ENCODE measurements around the gene STX18.

Gene STX18

DNA sequence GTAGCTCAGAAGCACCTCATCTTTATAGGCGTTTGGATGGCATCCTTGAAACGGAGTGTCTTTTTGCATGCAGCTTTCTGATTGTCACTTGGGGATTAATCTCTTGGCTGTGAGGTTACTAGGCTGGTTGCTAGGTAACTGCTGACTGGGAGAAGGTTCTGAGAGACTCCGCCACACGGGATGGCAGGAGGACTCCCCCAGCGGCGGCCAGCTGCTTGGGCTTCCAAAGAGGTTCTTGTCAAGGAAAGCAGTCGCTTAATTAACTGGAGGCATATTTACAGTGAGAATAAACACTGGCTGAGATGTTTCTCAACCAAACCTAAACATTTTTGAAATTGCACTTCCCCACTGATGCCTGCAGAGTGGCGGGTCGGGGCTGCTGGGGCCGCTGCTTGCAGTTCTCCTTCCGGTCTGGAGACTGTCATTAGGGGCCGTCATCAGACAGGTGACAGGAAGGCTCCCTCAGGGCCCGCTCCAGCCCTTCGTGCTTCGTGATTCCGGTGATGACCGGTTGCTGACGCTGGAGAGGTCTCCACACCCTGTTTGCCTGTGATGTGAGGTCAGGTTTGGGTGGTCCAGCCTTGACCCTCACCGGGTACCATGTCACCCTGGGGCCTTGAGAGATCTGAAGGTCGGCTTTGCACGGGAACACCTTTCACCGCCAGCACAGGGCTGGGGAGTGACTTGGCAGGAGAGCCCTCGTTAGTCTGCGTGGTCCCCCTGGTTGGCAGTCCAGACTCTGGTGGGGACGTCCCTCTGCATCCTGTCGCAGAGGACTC is 145.8 kb downstream of the STX18 start:
- DNase-seq: peak; percentile 91

DNA sequence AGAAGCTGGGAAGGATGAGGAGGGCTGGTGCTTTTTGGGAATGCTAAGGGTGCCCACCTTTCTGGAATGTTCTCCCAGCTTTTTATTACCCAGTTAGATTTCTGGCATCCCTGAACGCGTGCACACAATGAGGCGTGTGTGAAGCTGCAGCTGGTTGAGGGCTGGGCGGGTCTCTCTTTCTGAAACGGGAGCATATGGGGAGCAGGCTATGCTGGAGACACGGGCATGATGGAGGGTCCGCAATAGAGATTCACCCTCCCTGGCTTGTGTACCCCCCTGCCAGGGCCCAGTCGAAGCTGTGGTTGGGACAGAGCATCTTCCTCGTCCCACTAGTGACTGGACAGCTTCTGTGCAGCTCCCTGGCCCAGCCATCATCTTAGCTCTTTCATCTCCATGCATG is 146.5 kb downstream of the STX18 start:
- no peak for DNase-seq

DNA sequence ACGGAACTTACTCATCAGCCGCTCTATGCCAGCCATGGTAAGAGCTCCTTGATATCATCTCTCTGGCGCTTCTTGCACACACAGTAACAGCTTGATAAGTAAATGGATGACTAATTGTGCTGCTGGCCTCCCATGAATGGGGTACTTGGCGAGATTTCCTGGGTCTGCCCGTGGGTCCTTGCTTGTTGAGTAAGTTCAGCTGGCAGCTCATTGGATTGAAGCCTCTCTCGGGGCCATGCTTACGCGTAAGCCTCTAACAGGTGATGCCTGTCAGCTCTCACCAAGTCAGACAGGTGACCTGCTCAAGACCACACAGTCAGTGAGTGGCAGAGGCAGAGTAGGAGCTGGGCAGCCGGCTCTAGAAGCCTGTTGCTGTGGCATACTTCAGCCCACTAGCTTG is 147.2 kb downstream of the STX18 start:
- peak; percentile 33 for DNase-seq

DNA sequence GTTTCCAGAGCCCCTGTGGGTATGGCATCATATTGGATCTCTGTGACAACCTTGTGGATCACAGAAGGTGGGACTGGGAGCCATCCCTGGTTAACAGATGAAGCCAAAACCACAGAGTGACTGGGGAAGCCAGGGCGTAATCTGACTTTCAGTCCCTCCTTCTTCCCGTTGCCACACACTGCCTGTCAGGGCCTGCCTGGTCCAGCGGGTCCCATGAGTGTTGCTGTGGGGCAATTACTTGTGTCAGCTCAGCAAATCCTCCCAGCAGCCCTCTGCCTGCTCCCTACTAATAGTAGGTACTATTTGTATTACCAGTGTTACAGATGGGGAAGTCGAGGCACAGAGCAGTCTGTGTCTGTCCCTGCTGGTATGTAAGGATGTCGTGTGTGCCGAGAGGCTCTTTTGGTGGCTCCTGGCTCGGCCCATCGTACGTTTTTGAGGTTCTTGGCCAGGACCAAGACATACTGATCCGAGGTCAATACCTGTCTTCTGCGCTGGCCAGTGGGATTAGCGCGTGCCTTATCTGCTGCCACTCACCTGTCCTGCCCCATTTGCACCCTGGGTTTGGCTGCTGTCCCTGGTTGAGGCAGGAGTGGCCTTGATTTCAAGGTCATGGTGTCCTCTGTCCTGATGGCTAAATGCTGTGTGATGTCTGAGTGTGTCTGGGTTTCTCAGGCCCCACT is 149.2 kb downstream of the STX18 start:
- DNase-seq: no peak

DNA sequence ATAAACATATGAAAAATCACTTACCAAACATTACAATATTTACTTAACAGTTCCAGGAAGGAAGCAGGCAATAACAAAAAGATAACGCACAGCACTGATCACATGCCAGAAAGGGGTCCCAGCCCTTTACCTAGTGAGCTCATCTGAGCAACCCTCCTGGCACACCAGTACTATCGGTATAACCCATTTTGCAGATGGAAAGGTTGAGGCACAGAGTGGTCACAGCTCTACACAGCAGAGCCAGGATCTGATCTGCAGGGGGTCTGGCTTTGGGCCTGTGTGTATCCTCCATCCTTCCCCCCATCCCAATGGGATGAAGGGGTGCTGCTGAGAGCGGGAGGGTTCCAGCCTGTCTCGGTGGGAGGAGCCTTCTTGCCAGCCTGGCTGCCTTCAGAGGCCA is 150.0 kb downstream of the STX18 start:
- no peak for DNase-seq

DNA sequence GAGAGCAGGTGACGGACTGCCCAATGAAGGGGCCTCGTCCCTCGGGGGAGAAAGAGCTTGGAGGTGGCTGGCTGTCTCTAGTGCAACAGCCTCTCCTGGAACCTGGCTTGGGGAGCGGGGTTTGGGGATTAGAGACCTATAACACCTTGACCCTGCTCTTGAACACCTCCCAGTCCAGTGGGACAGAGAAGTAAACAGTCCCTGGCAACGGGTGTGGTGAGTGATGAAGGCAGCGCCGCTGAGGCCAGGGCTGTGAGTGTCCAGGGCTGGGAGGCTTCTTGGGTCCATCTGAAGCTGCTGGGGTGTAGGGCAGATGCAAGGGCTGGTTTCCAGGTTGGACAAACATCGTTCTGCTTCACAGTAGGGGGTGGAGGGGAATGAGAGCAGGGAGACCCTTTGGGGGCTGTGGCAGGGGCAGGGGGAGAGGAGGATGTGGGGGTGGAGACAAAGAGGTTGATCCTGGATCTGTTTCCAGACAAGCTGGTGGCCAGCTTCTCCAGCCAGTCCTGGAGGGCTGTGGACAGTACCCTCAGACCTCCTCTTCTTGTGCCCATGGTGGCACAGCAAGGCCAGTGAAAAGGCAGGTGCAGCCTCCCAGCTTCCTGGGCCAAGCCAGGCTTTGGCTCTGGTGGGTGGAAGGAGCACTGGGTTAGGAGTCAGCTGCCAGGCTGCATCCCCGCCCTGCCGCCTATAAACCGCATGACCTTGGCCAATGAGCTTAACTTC is 151.2 kb downstream of the STX18 start:
- DNase-seq: no peak

DNA sequence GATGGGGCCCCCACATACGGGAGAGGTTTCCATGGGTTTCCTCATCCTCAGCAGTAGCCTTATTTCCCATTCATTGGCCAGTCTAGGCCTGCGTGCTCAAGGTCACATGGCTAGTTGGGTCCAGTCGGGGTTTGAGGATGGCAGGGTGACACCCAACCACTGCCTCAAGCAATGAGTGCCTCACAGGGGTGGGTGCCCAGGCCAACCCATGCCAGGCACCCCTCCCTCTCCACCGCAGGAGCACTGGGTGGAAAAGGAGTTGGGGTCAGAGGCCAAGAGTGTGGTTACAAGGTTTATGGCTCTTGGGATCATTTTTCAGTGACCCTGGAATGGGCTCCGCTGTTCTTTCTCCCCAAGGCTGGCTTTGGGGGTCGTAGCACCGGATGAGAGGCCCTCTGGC is 151.8 kb downstream of the STX18 start:
- DNase-seq: no peak

DNA sequence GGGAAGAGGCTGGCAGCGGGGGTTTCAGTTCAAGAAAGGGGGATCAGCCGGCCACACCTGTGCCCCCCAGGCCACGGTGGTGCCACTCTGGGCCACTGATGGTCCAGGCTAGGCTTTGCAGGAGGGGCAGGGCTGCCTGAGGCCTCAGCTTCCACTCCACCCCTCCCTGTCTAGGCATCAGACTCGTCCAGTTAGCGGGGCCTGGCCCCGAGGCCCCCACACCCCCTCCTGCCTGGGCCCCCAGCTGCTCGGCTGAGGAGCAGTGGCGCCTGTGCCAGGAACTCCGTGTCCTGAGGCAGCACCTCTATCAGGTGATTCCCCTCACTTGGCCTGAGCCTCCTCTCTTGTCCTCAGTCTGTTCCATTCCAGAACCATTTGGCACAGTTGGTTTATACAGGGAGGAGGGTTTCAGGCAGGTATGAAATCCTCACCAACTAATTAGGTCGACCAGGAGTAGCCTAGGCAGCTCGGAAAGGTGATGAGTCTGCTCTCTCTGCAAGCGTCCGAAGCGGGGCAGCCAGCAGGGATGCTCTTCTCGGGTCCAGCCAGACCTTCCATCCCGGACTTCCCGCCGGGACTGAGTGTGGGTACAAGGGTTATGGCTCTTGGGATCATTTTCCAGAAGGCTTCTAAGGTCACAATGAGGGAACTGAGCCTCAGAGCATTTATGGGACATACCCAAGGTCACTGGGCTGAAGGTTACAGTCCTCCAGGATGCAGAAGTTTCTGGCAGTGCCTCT is 152.8 kb downstream of the STX18 start:
- DNase-seq: no peak

DNA sequence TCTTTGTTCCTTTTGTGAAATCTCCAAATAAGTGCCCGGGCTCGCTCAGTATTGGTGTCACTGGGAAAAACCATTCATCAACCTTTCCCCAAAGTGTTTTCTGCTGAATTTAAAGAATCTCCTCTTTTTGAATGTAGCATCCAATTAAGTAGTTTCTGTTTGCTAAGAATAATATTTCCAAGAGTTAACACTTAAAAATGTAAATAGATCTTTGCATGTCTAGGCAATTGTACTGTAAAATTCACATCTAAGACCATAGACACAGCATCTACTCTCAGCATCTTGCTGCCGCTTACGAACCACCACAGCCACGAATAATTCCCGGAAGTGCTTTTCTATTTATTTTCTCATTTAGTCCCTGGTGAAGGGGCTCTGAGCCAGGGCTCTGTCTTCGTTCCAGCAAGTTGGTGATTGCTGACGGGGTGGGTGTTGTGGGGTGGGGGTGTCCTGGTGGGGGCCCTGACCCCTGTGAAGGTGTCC is 153.5 kb downstream of the STX18 start:
- DNase-seq: peak; percentile 56

DNA sequence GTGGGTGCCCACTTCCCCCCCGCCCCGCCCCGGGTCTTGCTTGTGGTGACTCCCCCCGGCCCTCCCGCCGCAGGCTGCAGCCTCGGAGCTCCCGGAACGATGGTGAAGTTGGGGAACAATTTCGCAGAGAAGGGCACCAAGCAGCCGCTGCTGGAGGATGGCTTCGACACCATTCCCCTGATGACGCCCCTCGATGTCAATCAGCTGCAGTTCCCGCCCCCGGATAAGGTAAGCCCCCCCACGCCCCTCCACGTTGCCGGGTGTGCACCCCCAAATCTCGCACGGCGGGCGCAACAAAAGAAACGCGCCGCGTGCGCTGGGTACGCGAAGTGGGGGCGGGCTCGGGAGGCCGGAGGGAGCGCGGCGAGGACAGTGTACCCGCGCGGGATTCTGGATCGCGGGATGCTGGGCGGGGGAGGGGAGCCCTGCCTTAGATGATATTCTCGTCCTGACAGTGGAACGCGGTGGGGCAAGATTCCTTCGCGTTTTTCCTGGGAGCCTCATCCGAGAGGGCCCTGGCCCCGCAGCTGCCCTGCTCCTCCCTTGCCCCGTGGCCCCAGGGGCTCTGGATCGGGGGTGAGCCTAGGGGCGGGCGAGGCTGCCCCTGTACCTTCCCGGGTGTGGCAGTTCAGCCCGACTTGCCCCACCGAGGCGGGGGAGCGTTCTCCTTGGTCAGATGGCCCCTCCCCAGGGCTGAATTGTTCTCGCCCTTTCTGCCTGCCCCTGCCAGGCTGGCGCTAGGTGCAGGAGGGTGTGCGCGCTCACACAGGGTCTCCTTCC is 154.1 kb downstream of the STX18 start:
- DNase-seq: peak; percentile 46

DNA sequence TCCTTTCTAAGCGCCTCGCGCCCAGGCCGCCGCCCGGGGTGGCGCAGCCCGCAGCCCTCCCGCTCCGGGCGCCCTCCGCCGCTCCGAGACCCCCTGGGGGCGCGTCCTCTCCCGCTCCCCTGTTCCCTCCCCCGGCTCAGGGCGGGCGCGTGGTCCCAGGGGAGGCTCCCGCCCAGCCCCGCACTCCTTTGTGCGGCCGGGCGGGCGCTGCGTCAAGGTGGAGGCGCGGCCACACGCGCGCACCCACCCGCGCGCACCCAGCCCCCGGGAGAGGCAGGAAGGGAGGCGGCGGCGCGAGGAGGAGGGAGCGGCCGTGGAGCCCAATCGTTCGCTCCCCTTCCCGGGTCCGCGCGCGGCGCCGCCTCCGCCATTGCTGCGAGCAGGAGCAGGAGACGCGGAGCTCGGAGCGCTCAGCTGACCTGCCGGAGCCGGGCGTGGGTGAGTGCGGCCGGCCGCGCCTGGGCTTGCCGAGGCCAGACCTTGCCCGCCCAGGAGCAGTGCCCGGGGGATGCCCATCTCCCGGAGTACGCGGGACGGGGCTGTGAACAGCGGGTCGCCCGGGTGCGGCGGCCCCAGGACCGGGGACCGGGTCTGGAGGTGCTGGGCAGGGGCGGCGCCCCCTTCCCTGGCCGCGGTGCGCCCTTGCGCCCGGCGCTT is 155.0 kb downstream of the STX18 start, which contains the start of gene NSG1:
Gene NSG1 (plus strand): TSS at position 367 of the 657 bp plus-strand sequence. CDS start 528 bp downstream, outside the sequence.
- DNase-seq: peak; percentile 57

DNA sequence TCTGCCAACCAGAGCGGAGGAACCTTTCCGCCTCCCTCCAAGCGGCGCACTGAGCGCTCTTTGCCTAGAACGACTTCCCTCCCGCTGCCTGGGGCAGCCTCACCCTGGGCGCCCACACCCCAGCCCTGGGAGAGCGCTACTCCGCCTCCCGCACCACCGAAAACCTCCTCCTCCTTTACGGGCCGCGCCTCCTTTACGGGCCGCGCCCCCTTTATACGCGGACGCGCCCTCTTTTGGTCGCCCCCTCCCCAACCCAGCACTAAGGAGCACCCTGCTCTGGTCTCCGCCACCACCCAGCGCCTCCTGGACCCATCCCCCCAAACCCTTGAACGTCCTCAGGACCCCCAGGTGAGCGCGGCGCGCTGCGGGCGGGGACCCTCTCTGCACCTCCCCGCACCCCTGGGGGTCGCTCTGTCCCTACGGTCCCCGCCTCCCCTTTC is 155.5 kb downstream of the STX18 start:
- DNase-seq: peak; percentile 31

DNA sequence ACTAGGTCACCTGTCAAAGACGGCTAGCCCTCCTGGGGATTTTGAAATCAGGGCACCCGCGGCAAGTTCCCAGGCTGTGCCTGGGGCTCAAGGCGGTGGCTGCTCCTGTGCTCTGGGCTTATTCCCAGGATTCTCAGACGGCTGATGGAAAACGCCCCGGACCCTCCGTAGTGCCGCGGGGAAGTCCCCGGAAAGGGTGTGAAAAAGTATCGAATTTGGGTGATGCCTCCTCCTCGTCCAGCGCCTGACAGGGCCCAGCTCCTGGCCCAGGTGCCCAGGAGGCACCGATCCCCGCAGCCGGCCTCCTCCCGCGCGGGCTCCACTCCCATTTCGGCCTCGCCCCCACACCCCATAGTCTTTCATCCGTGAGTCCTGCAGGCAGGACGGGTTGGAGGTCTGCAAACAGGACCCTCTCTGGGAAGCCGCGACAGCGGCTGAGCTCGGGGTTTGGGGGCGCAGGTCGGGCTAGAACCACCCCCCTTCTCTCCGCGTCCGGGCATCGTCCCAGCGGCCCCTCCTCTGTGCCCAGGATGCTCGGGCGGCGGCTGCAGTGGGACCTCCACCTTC is 156.0 kb downstream of the STX18 start:
- DNase-seq: no peak

DNA sequence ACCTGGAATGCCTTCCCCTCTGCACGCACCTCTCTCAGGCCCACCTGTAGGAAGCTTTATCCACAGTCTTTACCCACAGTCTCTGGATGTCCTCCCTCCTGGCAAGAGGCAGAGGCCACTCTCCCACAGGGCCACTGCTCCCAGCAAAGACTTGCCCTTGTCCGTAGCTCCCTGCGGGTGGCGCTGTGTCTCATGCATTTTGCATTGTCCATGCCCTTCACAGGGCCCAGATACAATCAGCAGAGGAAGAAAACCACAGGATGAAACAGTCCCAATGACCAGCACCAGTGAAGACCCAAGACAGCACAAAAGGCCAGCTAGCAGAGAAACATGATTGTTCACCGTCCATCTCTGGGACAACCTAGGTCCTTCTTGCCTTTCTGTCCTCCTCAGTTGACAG is 157.0 kb downstream of the STX18 start:
- peak; percentile 77 for DNase-seq

DNA sequence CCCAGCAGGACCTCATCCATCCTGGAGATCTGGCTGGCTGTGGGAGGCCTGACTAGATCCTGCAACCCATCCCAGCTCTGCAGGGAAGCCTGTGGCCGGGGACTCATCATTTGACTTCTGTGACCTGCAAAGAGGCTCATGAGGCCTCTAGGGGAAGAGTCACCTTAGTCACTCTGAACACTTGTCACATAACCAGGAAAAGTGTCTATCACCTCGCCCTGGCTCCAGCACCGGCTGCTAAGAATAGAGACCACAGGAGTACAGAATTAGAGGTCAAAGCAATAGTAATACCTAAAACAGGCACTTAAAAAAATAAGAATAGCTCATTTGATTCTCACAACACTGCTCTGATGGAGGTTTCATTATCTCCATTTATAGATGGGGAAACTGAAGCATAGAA is 158.8 kb downstream of the STX18 start:
- no peak for DNase-seq

DNA sequence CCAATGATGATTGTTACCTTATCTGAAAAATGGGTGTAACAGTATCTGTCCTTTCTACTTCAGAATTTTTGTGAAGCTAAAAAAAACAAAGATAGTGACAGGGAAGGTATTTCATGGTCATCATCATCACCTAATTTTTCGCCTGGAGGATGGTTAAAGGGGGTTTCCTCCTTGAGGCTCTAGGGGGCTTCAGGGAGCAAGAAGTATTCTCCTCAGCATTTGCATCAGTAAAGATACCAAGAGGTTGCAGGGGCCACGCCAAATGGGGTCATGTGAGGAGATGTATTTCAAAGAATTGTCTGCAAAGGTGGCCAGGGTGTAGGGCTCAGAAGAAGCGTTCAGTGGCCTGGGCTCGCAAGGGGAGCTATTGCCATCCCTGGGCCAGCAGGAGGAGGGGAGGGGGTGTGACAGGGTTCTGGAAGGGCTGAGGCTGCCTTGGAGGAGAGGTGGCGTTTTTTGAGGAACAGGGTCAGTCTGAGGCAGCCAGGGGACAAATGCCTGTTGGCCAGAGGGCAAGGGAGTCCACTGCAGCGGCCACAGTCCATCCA is 162.2 kb downstream of the STX18 start:
- DNase-seq: no peak

DNA sequence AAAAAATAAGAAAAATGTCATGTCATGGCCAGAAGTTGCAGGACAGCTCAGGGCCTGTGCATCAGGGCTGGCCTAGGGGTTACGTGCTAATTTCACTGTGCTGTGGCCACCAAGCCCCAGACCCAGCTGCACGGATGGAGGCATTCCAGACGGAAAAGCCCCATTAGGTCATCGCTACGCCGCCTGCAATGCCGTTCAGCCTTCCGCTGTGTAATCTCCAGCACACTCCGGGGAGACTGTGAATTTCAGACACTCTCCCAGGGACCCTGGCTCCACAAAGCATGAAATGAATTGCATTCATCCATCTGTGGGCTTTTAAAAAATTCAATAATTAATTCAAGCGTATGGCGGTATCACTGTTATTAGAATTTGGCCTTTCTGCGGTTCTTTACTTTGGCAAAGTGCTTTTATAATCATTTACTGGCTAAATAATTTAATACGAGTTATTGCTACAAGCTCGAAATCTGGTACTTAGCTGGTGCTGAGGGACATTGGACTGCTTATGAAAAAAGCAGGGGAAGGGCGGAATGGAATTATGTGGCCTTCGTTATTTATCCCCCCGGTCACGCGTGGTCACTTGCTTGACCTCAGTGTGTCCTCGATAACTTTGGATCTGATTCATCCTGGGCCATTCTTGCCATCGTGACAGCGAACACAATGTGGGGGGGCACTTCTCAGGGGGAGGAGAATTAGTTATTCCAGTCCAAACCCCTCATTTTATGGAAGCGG is 164.0 kb downstream of the STX18 start:
- no peak for DNase-seq

DNA sequence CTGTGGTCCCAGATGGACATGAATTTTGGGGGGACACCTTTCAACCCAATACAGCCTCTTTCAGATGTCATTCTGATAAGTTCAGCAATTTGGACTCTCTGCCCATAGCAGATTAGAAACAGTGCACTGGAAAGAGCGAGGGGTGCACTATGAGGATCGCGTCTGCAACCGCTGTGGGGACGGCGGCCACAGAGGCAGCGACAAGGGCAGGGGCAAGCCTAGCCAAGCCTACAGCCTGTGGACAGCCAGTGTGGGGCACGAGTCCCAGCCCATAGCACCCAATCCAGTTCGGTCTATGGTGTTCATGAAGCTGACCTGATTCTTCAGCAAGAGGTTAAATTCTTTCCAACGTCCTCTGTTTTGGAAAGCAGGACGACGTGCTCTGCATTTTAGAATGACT is 164.7 kb downstream of the STX18 start:
- DNase-seq: no peak

DNA sequence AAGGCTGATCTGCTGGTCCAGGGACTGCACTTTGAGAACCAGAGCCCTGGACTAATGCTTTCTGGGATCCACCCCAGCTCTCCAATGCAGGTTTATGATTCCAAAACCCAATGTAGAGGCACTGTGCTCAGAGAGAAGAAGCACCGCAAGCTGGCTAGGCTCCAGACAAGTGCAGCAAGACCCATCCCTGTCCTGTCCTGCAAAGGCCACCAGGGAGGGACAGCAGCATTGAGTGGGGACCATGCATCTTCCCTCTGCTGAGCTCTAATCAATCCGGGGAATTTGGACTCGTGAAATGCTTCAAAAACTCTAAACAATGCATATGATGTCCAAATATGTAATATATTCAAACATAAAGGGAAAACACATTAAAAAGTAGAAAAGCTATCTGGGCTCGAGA is 165.8 kb downstream of the STX18 start:
- DNase-seq: no peak

Measured in DMS53 (cell line).